ENCODE results near the gene CHRNA7.

The CHRNA7 gene

DNA sequence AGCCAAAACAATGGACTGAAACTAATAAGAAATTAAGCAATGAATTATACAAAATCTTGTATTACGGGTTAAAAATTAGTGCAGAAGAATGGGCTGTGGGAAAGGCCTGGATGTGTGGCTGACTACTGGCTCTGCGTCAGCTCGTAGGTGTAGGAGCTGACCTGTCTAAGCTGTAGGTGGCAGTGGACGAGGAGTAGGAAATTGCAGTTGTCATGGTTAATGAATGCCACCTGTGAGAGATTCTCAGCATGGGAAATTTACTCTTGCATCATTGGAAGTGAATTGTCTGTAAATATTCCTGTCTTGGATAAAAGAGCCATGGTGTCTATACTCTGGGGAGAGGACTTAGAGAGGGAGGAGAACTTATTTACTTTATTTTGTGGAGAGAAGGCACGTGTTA, 23.4 kb downstream of the CHRNA7 start:
- ChIA-PET POLR2A (no interaction called here), CTCF (no interaction called here)
- H3K4me3 ChIP-seq (ENCODE audit: low read depth, low read length) = no peak overlapping the region
- TF ChIP-seq, protein P1, sequence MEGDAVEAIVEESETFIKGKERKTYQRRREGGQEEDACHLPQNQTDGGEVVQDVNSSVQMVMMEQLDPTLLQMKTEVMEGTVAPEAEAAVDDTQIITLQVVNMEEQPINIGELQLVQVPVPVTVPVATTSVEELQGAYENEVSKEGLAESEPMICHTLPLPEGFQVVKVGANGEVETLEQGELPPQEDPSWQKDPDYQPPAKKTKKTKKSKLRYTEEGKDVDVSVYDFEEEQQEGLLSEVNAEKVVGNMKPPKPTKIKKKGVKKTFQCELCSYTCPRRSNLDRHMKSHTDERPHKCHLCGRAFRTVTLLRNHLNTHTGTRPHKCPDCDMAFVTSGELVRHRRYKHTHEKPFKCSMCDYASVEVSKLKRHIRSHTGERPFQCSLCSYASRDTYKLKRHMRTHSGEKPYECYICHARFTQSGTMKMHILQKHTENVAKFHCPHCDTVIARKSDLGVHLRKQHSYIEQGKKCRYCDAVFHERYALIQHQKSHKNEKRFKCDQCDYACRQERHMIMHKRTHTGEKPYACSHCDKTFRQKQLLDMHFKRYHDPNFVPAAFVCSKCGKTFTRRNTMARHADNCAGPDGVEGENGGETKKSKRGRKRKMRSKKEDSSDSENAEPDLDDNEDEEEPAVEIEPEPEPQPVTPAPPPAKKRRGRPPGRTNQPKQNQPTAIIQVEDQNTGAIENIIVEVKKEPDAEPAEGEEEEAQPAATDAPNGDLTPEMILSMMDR (IDR thresholded peaks at IDR 0.05; ENCODE audit: insufficient read depth, low read length, missing control alignments) = no peak
- no peak for DNase-seq (ENCODE audit: low read depth, low spot score)

DNA sequence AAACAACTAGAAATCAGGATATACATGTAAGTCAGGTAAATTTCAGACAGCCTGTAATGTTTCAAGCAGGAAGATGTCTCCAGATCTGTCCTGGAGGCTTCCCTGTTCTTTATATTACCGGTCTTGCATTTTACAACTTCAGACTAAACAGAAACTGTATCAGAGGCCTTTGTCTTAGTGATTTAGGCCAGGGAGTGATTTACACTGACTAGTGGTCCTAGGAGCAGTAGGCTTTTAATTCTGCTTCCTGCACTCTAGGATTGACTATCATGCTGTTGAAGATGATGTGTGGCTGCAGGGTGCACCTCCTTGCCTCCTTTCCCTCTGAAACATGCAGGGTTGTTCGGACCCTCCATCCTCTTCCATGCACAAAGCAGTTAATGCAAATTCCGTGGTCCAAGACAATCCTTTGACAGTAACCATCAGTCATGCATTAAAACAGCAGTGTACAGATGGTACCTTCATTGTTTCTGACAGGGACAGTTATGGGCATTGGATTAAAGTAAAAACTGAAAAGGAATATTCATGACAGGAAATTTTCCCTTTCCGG, 27.6 kb downstream of the CHRNA7 start:
- H3K4me3 ChIP-seq (ENCODE audit: low read depth, low read length) = no peak overlapping the region
- no peak for DNase-seq (ENCODE audit: low read depth, low spot score)
- ChIA-PET CTCF (no interaction called here), POLR2A (no interaction called here)
- TF ChIP-seq, protein P1 (IDR thresholded peaks at IDR 0.05; ENCODE audit: insufficient read depth, low read length, missing control alignments) = no peak

DNA sequence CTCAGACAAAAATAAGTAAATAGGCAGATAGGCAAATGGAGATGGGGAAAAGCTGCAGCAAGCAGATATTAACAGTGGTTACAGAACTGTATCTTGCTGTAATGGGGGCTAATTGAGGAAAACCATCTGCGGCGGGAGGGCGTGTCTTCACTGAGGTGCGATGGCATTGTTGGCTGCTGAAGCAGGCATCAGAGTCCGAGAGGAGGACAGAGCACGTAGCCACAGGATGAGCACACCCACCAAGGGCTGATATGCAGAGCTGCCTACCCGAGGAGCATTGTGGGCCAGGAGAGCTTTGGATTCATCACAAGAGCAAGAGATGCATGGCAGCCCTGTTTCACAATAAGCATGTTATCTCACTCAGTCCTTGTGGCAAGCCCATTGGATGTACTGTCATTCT, 30.4 kb downstream of the CHRNA7 start:
- H3K4me3 ChIP-seq (ENCODE audit: low read depth, low read length) = no peak overlapping the region
- CTCF ChIA-PET = no interaction called here
- POLR2A ChIA-PET = no interaction called here
- DNase-seq (ENCODE audit: low read depth, low spot score) = no peak
- TF ChIP-seq, protein P1 (IDR thresholded peaks at IDR 0.05; ENCODE audit: insufficient read depth, low read length, missing control alignments) = no peak

DNA sequence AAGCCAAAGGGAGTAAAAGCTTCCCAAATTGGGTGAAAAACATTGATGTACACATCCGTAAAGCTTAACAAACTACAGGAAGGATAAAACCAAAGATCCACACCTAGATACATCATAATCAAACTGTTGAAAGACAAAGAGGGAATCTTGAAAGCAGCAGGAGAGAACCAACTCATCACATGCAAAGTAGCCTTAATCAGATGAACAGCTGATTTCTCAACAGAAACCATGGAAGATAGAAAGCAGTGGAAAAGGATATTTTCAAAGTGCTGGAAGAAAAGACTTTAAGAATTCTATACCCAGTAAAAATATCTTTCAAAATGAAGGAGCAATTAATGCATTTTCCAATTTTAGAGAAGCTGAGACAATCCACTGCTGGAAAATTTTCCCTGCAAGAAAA, 36.8 kb downstream of the CHRNA7 start:
- no peak overlapping the region for H3K4me3 ChIP-seq (ENCODE audit: low read depth, low read length)
- ChIA-PET POLR2A (no interaction called here), CTCF (no interaction called here)
- TF ChIP-seq, protein P1 (IDR thresholded peaks at IDR 0.05; ENCODE audit: insufficient read depth, low read length, missing control alignments) = no peak
- DNase-seq (ENCODE audit: low read depth, low spot score) = no peak

- no peak overlapping the region for H3K4me3 ChIP-seq (ENCODE audit: low read depth, low read length)
- ChIA-PET CTCF (no interaction called here), POLR2A (no interaction called here)
- TF ChIP-seq, protein P1 (IDR thresholded peaks at IDR 0.05; ENCODE audit: insufficient read depth, low read length, missing control alignments) = no peak
- DNase-seq (ENCODE audit: low read depth, low spot score) = no peak
Measured at GRCh38 chr15:32089851-32090359, 59.6 kb downstream of the CHRNA7 start.

DNA sequence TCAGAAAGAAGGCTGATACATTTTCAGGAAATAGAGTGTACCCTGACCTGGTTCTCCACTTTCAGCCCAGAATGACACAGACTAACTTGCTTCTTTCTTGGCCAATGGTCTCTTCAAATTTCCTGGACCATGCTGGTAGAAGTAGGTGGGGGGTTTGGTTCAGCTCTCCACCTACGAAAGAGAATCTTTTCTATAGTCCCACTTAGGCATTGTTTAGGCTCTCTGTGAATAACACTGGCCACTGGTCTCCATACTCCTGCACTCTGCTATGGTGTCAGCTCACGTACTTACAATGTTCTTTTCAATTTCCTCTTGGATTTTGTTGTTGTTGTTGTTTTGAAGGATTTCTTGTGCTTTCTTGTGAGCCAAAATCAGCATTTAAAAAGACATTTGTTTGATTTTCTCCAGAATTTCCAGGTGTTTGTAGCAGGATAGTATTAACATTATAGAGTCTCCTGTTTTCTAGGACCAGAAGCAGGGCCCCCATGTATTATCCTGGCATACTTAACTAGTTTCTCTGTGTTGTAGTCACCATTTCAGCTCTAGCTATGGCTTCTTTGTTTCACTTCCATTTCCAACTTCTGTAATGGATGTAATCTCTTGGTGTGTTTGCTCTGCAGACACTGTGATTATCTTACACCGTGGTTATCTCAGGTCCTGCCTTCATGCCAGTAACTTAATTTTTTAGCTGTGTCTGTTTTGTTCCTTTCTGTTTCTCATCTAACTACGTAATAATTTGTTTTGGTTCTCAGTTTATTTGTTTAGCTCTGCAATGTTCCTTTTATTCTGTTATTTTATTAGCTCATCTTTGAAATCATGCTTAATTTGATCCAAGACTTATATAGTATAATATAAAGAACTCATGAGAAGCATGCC, 61.4 kb downstream of the CHRNA7 start:
- H3K4me3 ChIP-seq (ENCODE audit: low read depth, low read length) = no peak overlapping the region
- POLR2A ChIA-PET = no interaction called here
- no peak for DNase-seq (ENCODE audit: low read depth, low spot score)
- CTCF ChIA-PET = no interaction called here
- TF ChIP-seq, protein P1 (IDR thresholded peaks at IDR 0.05; ENCODE audit: insufficient read depth, low read length, missing control alignments) = no peak

Data from AG04449 (cell line).